HFFc6 (cell line): Measurements from ENCODE around the gene PRICKLE2. TPM values are rescaled to one million over a fixed set of nuclear protein-coding genes. Genes with fewer than 3 reads are reported as not detected.
A peak's percentile ranks its signal among the peaks of the same experiment; 100 is the strongest.

ENCODE experiments used
- DNase-seq: peaks from one replicate; pipeline ENCODE4 v3.0.0-alpha.2; 2018
- H3K27ac Mint-ChIP-seq: 2 replicates; pipeline ENCODE4 v1.8.0; 2020; ENCODE audit warnings: mild to moderate bottlenecking, mixed read lengths
- H3K27me3 Mint-ChIP-seq: 2 replicates; pipeline ENCODE4 v1.8.0; 2021; ENCODE audit warnings: mild to moderate bottlenecking, moderate library complexity, mixed read lengths; ENCODE audit not compliant: insufficient read depth
- H3K36me3 Mint-ChIP-seq: 2 replicates; pipeline ENCODE4 v1.8.0; 2021; ENCODE audit warnings: low read depth, mixed read lengths
- H3K4me1 Mint-ChIP-seq: 2 replicates; pipeline ENCODE4 v1.8.0; 2020; ENCODE audit warnings: low read depth, mixed read lengths
- H3K4me3 Mint-ChIP-seq: 2 replicates; pipeline ENCODE4 v1.8.0; 2020; ENCODE audit warnings: mild to moderate bottlenecking, moderate library complexity, mixed read lengths
- H3K9me3 Mint-ChIP-seq: 2 replicates; pipeline ENCODE4 v1.8.0; 2020; ENCODE audit warnings: mild to moderate bottlenecking, mixed read lengths
- CTCF ChIP-seq: fragments of 200-600 bp; sonication (generic); IDR thresholded peaks from 2 replicates; pipeline ENCODE4 v1.5.0; 2021; ENCODE audit warnings: antibody characterized with exemption, mild to moderate bottlenecking
- total RNA-seq, 6 experiments: library from RNA; stranded (reverse); fragmentation: NEBNext Ultra II Directional; extraction: Animal tissue kit (Norgen Biotek cat#: 25700); gene quantifications; 2 replicates in 1 of 6; 3 replicates in 5 of 6; pipeline ENCODE4 v1.2.3, GENCODE V29; 2021

Gene PRICKLE2
- total RNA-seq, 6 experiments from 2014 or later, result 14.0 to 21.7 (median 18.4) TPM

- Mint-ChIP-seq H3K4me3 (no peak overlapping the region), H3K4me1 (peaks cover 29% of the 10 kb centered on the region), H3K9me3 (no peaks in the 10 kb centered on the region; the same call in 1 of the 2 replicates), H3K27me3 (no peaks in the 10 kb centered on the region; the same call in 1 of the 2 replicates), H3K27ac (no peak overlapping the region), H3K36me3 (peaks cover 23% of the 10 kb centered on the region)
- no peak for DNase-seq
- TF ChIP-seq CTCF, result no peak
These were observed 7.6 kb upstream of the PRICKLE2 start for GRCh38 chr3:64232821-64233220.

- H3K4me3 Mint-ChIP-seq, result no peak overlapping the region
- H3K27ac Mint-ChIP-seq, result peak overlapping the region; percentile 52; the same call in 1 of the 2 replicates
- no peaks in the 10 kb centered on the region; the same call in 1 of the 2 replicates for H3K27me3 Mint-ChIP-seq
These were observed 4.6 kb upstream of the PRICKLE2 start for GRCh38 chr3:64229903-64230302.

GRCh38 chr3:64228110-64228509 lies 2.8 kb upstream of the PRICKLE2 start:
- Mint-ChIP-seq H3K4me1 (peaks cover 64% of the 10 kb centered on the region), H3K4me3 (no peak overlapping the region), H3K9me3 (no peaks in the 10 kb centered on the region), H3K27me3 (no peaks in the 10 kb centered on the region; the same call in 1 of the 2 replicates), H3K36me3 (no peaks in the 10 kb centered on the region; the same call in 1 of the 2 replicates), H3K27ac (no peak overlapping the region)
- TF ChIP-seq CTCF, result no peak
- DNase-seq, result no peak

More at GRCh38 chr3:64229903-64230302, 4.6 kb upstream of the PRICKLE2 start:
- DNase-seq, result no peak
- no peaks in the 10 kb centered on the region for H3K9me3 Mint-ChIP-seq
- peaks cover 50% of the 10 kb centered on the region for H3K4me1 Mint-ChIP-seq
- TF ChIP-seq CTCF, result no peak
- peaks cover 4% of the 10 kb centered on the region; the same call in 1 of the 2 replicates for H3K36me3 Mint-ChIP-seq

- no peaks in the 10 kb centered on the region for H3K27me3 Mint-ChIP-seq
- TF ChIP-seq CTCF, result no peak
- no peak overlapping the region for H3K27ac Mint-ChIP-seq
- H3K9me3 Mint-ChIP-seq, result no peaks in the 10 kb centered on the region
- no peak overlapping the region for H3K4me3 Mint-ChIP-seq
- no peak for DNase-seq
- H3K36me3 Mint-ChIP-seq, result peaks cover 3% of the 10 kb centered on the region; the same call in 1 of the 2 replicates
- H3K4me1 Mint-ChIP-seq, result peaks cover 73% of the 10 kb centered on the region
These were observed 1.5 kb upstream of the PRICKLE2 start for GRCh38 chr3:64226730-64227129.

GRCh38 chr3:64225695-64226499 lies 631 bp upstream of the PRICKLE2 start:
- peak overlapping the region; percentile 99 for H3K27ac Mint-ChIP-seq
- no peaks in the 10 kb centered on the region for H3K9me3 Mint-ChIP-seq
- peak; percentile 46 for TF ChIP-seq CTCF
- no peaks in the 10 kb centered on the region for H3K27me3 Mint-ChIP-seq
- DNase-seq, result peak; percentile 32
- peak overlapping the region; percentile 94 for H3K4me3 Mint-ChIP-seq
- peaks cover 82% of the 10 kb centered on the region for H3K4me1 Mint-ChIP-seq
- peaks cover 3% of the 10 kb centered on the region; the same call in 1 of the 2 replicates for H3K36me3 Mint-ChIP-seq
